Measurements from ENCODE around the gene PLCL1.
"Not testable (repeated sequence)": the region's sequence is repeated elsewhere in the genome, so short reads cannot be mapped to it uniquely, and the experiment has no call there.

Gene PLCL1

GRCh38 chr2:197810491-197810890, 6.1 kb downstream of the PLCL1 start:
- no peak for DNase-seq

- DNase-seq, result no peak
These were observed 8.8 kb downstream of the PLCL1 start for GRCh38 chr2:197813093-197813787.

GRCh38 chr2:197814526-197814925, 10.1 kb downstream of the PLCL1 start:
- DNase-seq, result no peak

GRCh38 chr2:197821550-197822289, 17.3 kb downstream of the PLCL1 start:
- no peak for DNase-seq

GRCh38 chr2:197822333-197822732, 17.9 kb downstream of the PLCL1 start:
- no peak for DNase-seq

GRCh38 chr2:197827618-197828017, 23.2 kb downstream of the PLCL1 start:
- DNase-seq, result no peak

GRCh38 chr2:197828464-197829135, 24.2 kb downstream of the PLCL1 start:
- no peak for DNase-seq

GRCh38 chr2:197834771-197835170, 30.4 kb downstream of the PLCL1 start:
- DNase-seq, result not testable (repeated sequence)

GRCh38 chr2:197835293-197835692, 30.9 kb downstream of the PLCL1 start:
- DNase-seq, result no peak

GRCh38 chr2:197838036-197838435, 33.6 kb downstream of the PLCL1 start:
- DNase-seq, result peak in 1 of 2 donors; percentile 25

- no peak for DNase-seq
These were observed 34.2 kb downstream of the PLCL1 start for GRCh38 chr2:197838579-197838978.

- DNase-seq, result no peak
These were observed 34.9 kb downstream of the PLCL1 start for GRCh38 chr2:197839327-197839726.

GRCh38 chr2:197839856-197840255, 35.5 kb downstream of the PLCL1 start:
- no peak for DNase-seq

- no peak for DNase-seq
These were observed 41.7 kb downstream of the PLCL1 start for GRCh38 chr2:197846128-197846527.

- no peak for DNase-seq
These were observed 42.4 kb downstream of the PLCL1 start for GRCh38 chr2:197846777-197847176.

- DNase-seq, result no peak
These were observed 43.4 kb downstream of the PLCL1 start for GRCh38 chr2:197847651-197848401.

GRCh38 chr2:197848602-197849001, 44.2 kb downstream of the PLCL1 start:
- no peak for DNase-seq

GRCh38 chr2:197850882-197851450, 46.6 kb downstream of the PLCL1 start:
- no peak for DNase-seq

- DNase-seq, result no peak
These were observed 47.1 kb downstream of the PLCL1 start for GRCh38 chr2:197851451-197851850.

GRCh38 chr2:197852108-197852507, 47.7 kb downstream of the PLCL1 start:
- DNase-seq, result no peak

- no peak for DNase-seq
These were observed 49.2 kb downstream of the PLCL1 start for GRCh38 chr2:197853549-197853948.

- no peak for DNase-seq
These were observed 53.2 kb downstream of the PLCL1 start for GRCh38 chr2:197857476-197858107.

Measured in stimulated activated CD4-positive, alpha-beta T cell treated with anti-CD3 and anti-CD28 coated beads, Interleukin-2, amount 100 ng/mL, for 24 hours (primary cell).